Measurements from ENCODE around the gene TUFT1.

- TF ChIP-seq CTCF (conservative IDR thresholded peaks at IDR 0.05; ENCODE audit: low read depth, low read length) (no peak), EZH2 (IDR thresholded peaks at IDR 0.05; ENCODE audit: borderline replicate concordance, low read depth, low read length, poor library complexity, severe bottlenecking) (no peak)
Observed at GRCh38 chr1:151578941-151579340, 38.8 kb downstream of the TUFT1 start.

All from A673 (cell line).